Posterior cingulate gyrus (tissue), 11 donors: ENCODE measurements around the gene PLCD1.
"Not testable (repeated sequence)": the region's sequence is repeated elsewhere in the genome, so short reads cannot be mapped to it uniquely, and the experiment has no call there.

Experiments
- DNase-seq, 10 donors: peaks; one replicate each; pipeline versions ENCODE4 v3.0.0 to v3.0.0-alpha.2; 2020 to 2021; ENCODE audit warnings: mixed read lengths in 3 of 10
- intact Hi-C: fragments of 100-400 bp; cut with DNase I; formaldehyde crosslinking; loops from one replicate; pipeline ENCODE4 v1.15.1; 2023

The PLCD1 gene

DNA sequence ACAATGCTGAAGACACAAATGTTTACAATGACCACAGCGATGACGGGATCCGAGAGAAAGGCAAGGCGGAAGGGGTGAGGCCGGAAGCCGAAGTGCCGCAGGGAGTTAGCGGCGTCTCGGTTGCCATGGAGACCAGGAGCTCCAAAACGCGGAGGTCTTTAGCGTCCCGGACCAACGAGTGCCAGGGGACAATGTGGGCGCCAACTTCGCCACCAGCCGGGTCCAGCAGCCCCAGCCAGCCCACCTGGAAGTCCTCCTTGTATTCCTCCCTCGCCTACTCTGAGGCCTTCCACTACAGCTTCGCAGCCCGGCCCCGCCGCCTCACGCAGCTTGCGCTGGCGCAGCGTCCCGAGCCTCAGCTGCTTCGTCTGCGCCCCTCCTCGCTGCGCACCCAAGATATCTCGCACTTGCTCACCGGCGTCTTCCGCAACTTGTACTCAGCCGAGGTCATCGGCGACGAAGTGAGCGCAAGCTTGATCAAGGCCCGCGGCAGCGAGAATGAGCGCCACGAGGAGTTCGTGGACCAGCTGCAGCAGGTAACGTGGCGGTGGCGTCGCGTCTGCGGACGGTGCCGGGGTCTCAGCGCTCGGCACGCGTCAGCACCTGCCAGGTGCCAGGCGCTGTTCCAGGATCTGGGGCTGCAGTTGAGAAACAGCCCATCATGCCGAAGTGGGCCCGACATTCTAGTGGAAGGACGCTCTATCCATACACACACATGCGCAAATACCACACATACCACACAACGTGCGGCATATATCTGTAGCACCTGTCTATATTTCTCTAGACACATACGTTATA, 9.9 kb upstream of the PLCD1 start, which contains the start of gene DLEC1:
TSS of gene DLEC1 (plus strand) at position 108 of the 798 bp plus-strand sequence. CDS start at position 126, 18 bp downstream.
- intact Hi-C loops = no loop called here
- peak in 4 of 10 donors; percentile 2 to 90 (median 32) for DNase-seq

DNA sequence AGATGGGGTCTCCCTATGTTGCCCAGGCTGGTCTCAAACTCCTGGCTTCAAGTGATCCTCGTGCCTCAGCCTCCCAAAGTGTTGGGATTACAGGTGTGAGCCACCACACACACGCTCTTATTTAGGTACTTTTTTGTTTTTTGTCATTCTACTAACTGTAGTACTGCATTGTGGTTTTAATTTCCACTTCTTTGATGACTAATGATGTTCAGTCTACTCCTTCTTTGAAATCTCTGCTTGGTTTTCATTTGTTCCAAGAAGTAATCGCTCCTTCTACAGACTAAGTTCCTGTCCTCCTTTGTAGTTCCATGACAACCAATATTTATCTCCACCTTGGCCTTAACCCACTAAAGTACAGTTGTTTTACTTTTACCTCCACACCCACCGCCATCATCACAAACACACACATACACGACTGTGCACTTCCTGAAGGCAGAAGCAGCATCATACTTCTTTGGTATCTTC, 9.0 kb upstream of the PLCD1 start:
- peak in 1 of 10 donors; percentile 1 for DNase-seq
- intact Hi-C loops = no loop called here

DNA sequence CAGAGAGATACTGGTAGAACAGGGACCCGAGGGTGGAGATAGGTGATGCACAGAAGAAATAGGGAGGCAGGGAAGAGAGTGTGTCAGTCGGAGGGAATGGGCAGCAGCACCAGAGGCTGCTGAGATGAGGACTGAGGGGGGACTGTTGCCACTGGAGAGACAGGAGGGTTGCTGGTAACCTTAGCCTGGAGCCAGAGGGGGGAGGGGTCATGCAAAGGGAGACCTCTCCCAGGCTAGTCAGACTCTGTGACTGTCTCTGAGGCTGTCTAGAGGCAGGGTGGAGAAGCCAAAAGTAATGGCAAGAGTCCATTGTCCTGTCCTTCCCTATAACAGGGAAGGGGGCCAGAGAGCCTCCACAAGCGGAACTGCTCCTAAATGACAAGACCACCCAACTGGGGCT, 7.5 kb upstream of the PLCD1 start:
- peak in 2 of 10 donors; percentile 33 to 54 for DNase-seq
- intact Hi-C loops = no loop called here

- peak in 1 of 10 donors; percentile 41 for DNase-seq
- intact Hi-C loops = no loop called here
Observed at GRCh38 chr3:38036286-38036685, 6.8 kb upstream of the PLCD1 start.

DNA sequence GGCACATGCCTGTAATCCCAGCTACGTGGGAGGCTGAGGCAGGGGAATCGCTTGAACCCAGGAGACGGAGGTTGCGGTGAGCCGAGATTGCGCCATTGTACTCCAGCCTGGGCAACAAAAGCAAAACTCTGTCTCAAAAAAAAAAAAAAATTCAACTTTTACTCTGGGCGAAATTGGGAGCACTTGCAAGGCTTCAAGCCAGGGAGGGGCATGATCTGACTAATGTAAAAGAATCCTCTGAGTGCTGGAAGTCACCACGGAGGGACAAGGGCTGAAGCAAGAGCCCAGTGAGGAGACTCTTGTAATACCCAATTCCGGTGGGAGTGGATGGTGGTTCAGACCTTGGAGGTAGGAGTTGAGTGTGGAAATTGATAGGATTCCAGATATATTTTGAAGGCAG, 4.9 kb upstream of the PLCD1 start:
- intact Hi-C loops = not testable (repeated sequence)
- peak in 1 of 10 donors; percentile 36 for DNase-seq

- intact Hi-C loops = not testable (repeated sequence)
- peak in 2 of 10 donors; percentile 11 to 24 for DNase-seq
Observed at GRCh38 chr3:38033586-38033985, 4.1 kb upstream of the PLCD1 start.

GRCh38 chr3:38032328-38032865, 3.0 kb upstream of the PLCD1 start:
- DNase-seq = peak in 2 of 10 donors; percentile 7 to 46
- intact Hi-C loops = no loop called here

DNA sequence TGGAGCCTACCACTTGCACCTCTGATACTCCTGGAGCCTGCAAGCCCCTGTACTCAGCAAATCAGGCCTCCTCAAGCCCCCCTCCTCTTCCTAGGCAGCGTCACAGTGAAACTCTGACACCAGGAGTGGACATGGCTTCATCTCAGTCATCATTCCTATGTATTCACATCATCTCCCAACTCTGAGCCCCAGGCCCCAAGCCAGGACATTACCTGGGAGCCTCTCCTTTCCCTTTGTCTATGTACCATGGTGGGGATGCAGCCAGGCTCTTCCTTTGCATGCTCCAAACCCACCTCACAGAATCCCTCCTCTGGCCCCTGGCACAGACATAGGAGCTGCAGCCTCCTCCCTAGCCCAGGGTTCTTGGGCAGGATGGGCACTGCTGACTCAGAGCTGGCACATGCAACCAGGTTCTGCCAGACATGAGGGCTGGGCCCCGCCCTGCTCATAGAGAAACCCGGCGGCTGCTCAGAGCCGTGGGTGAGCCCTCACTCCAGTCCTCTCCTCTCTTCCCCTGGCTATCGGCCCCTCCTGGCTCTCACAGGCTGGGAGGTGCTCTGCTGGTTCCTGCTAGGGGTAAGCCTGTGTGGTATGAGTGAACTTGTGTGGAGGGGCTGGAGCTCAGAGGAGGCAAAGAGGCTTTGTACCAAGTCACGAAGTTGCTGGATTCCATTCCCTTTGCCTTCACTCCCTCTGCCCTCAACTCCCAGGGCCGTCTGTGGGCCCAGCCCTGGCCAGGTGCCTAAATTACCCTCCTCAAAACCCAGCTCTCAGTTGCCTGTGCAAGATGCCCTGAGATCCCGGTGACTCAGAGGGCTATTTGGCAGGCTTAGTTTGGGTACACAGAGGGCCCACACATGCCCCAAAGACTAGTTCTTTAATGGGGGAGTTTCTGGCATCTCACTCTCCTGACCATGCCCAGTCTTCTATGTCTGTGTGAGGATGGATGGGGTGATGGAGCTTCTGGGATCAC, 1.9 kb upstream of the PLCD1 start:
- intact Hi-C loops = no loop called here
- peak in 2 of 10 donors; percentile 72 to 85 for DNase-seq

GRCh38 chr3:38030126-38031021, 932 bp upstream of the PLCD1 start:
- intact Hi-C loops = no loop called here

DNA sequence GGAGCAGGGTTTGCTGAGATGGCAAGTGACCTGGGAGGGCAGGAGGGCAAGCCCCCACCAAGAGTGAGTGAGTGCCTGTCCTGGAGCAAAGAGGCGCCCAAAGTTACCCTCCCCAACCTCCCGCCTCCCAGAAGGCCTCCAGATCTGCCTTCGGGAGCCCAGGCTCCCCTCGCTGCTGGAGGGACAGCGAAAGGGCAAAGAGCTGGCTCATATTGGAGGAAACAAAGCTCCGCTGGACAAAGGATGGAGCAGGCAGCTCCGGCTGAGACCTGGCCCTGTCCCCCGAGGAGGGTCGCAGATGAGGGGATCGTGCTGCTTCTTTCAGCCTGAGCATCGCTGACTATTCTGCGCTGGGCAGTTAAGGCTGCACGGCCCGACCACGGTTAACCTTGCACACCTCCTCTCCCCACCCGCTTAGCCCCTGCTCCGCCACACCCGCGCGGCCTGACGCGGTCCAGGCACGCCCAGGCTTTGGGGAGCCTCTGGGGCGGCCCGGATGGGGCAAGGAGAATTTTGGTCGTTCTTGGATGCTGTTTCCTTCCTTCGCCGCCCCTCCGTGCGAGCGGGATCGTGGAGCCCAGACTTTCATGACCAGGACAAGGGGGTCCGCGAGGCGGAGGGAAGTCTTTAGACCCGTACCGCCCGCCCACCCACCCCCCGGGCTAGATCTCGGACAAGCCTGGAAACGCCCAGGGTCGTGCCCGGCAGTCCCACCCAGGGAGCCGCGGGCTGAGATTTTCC, 651 bp downstream of the PLCD1 start:
- peak in 3 of 10 donors; percentile 61 to 75 (median 68) for DNase-seq
- intact Hi-C loops = no loop called here

More at GRCh38 chr3:38030126-38031021, 932 bp upstream of the PLCD1 start:
- DNase-seq = peak in 3 of 10 donors; percentile 33 to 43 (median 38)

- intact Hi-C loops = no loop called here
- peak in 3 of 10 donors; percentile 27 to 65 (median 39) for DNase-seq
Observed at GRCh38 chr3:38027466-38028465, 1.7 kb downstream of the PLCD1 start.

- intact Hi-C loops = no loop called here
- DNase-seq = peak in 2 of 10 donors; percentile 8
Observed at GRCh38 chr3:38026856-38027255, 2.6 kb downstream of the PLCD1 start.

GRCh38 chr3:38022896-38023709, 6.3 kb downstream of the PLCD1 start:
- DNase-seq = peak in 3 of 10 donors; percentile 51 to 52 (median 51)
- intact Hi-C loops = no loop called here

GRCh38 chr3:38022301-38022700, 7.1 kb downstream of the PLCD1 start:
- DNase-seq = peak in 3 of 10 donors; percentile 35 to 66 (median 43)
- intact Hi-C loops = no loop called here

GRCh38 chr3:38021196-38021595, 8.2 kb downstream of the PLCD1 start:
- DNase-seq = peak in 2 of 10 donors; percentile 42 to 55
- intact Hi-C loops = no loop called here

GRCh38 chr3:38020342-38020726, 9.1 kb downstream of the PLCD1 start:
- peak in 1 of 10 donors; percentile 57 for DNase-seq
- intact Hi-C loops = no loop called here
